Measurements from ENCODE around the gene OVOL1.
A peak's percentile ranks its signal among the peaks of the same experiment; 100 is the strongest.

The OVOL1 gene

GRCh38 chr11:65777821-65778361 is 9.0 kb upstream of the OVOL1 start:
- DNase-seq (ENCODE audit: low read depth): no peak

GRCh38 chr11:65778431-65778900 is 8.4 kb upstream of the OVOL1 start:
- DNase-seq (ENCODE audit: low read depth): no peak

GRCh38 chr11:65778901-65779668 is 7.8 kb upstream of the OVOL1 start:
- no peak for DNase-seq (ENCODE audit: low read depth)

- no peak for DNase-seq (ENCODE audit: low read depth)
Measured at GRCh38 chr11:65779669-65779918, 7.3 kb upstream of the OVOL1 start.

- DNase-seq (ENCODE audit: low read depth): peak; percentile 45
Measured at GRCh38 chr11:65779919-65780769, 6.7 kb upstream of the OVOL1 start.

- no peak for DNase-seq (ENCODE audit: low read depth)
Measured at GRCh38 chr11:65780770-65781151, 6.1 kb upstream of the OVOL1 start, which contains the start of gene AP5B1. Gene AP5B1 (minus strand): TSS chr11:65780976. CDS start chr11:65780591, 385 bp downstream.

GRCh38 chr11:65781152-65781961 is 5.5 kb upstream of the OVOL1 start:
- DNase-seq (ENCODE audit: low read depth): no peak

GRCh38 chr11:65781962-65782815 is 4.7 kb upstream of the OVOL1 start:
- no peak for DNase-seq (ENCODE audit: low read depth)

GRCh38 chr11:65782816-65783228 is 4.0 kb upstream of the OVOL1 start:
- no peak for DNase-seq (ENCODE audit: low read depth)

GRCh38 chr11:65785319-65786007 is 1.4 kb upstream of the OVOL1 start:
- DNase-seq (ENCODE audit: low read depth): no peak

- DNase-seq (ENCODE audit: low read depth): no peak
Measured at GRCh38 chr11:65786008-65786785, 666 bp upstream of the OVOL1 start.

- DNase-seq (ENCODE audit: low read depth): no peak
Measured at GRCh38 chr11:65787649-65788622, 1.1 kb downstream of the OVOL1 start.

- DNase-seq (ENCODE audit: low read depth): no peak
Measured at GRCh38 chr11:65788821-65789220, 2.0 kb downstream of the OVOL1 start.

- no peak for DNase-seq (ENCODE audit: low read depth)
Measured at GRCh38 chr11:65789230-65790103, 2.6 kb downstream of the OVOL1 start.

GRCh38 chr11:65790104-65790901 is 3.4 kb downstream of the OVOL1 start:
- no peak for DNase-seq (ENCODE audit: low read depth)

- DNase-seq (ENCODE audit: low read depth): no peak
Measured at GRCh38 chr11:65790902-65791650, 4.2 kb downstream of the OVOL1 start.

All from HS-27A (cell line).